Measurements from ENCODE around the gene KRT9.
"Not testable (repeated sequence)": the region's sequence is repeated elsewhere in the genome, so short reads cannot be mapped to it uniquely, and the experiment has no call there.

The KRT9 gene

GRCh38 chr17:41610965-41611640, 39.2 kb upstream of the KRT9 start:
- TF ChIP-seq CTCF (IDR thresholded peaks at IDR 0.05; ENCODE audit: borderline replicate concordance, control extremely low read depth, extremely low read depth, insufficient read depth, missing control alignments): no peak
- in situ Hi-C loops (cut with MboI; ENCODE audit: low sequenced_read_pairs, unreplicated experiment): no loop called here
- no peak for DNase-seq (ENCODE audit: low spot score)

GRCh38 chr17:41610061-41610517, 38.2 kb upstream of the KRT9 start:
- in situ Hi-C loops (cut with MboI; ENCODE audit: low sequenced_read_pairs, unreplicated experiment); DNase-seq (ENCODE audit: low spot score): not testable (repeated sequence)

- DNase-seq (ENCODE audit: low spot score); in situ Hi-C loops (cut with MboI; ENCODE audit: low sequenced_read_pairs, unreplicated experiment): not testable (repeated sequence)
These were observed 35.1 kb upstream of the KRT9 start for GRCh38 chr17:41606930-41607329.

- in situ Hi-C loops (cut with MboI; ENCODE audit: low sequenced_read_pairs, unreplicated experiment): no loop called here
- TF ChIP-seq CTCF (IDR thresholded peaks at IDR 0.05; ENCODE audit: borderline replicate concordance, control extremely low read depth, extremely low read depth, insufficient read depth, missing control alignments): no peak
- DNase-seq (ENCODE audit: low spot score): no peak
These were observed 30.7 kb upstream of the KRT9 start for GRCh38 chr17:41602524-41602923.

- no peak for TF ChIP-seq CTCF (IDR thresholded peaks at IDR 0.05; ENCODE audit: borderline replicate concordance, control extremely low read depth, extremely low read depth, insufficient read depth, missing control alignments)
- in situ Hi-C loops (cut with MboI; ENCODE audit: low sequenced_read_pairs, unreplicated experiment): no loop called here
- DNase-seq (ENCODE audit: low spot score): no peak
These were observed 28.5 kb upstream of the KRT9 start for GRCh38 chr17:41600318-41600717.

GRCh38 chr17:41599680-41600079, 27.8 kb upstream of the KRT9 start:
- TF ChIP-seq CTCF (IDR thresholded peaks at IDR 0.05; ENCODE audit: borderline replicate concordance, control extremely low read depth, extremely low read depth, insufficient read depth, missing control alignments): no peak
- no peak for DNase-seq (ENCODE audit: low spot score)
- in situ Hi-C loops (cut with MboI; ENCODE audit: low sequenced_read_pairs, unreplicated experiment): no loop called here

- no peak for TF ChIP-seq CTCF (IDR thresholded peaks at IDR 0.05; ENCODE audit: borderline replicate concordance, control extremely low read depth, extremely low read depth, insufficient read depth, missing control alignments)
- in situ Hi-C loops (cut with MboI; ENCODE audit: low sequenced_read_pairs, unreplicated experiment): no loop called here
- no peak for DNase-seq (ENCODE audit: low spot score)
These were observed 23.7 kb upstream of the KRT9 start for GRCh38 chr17:41595585-41595984.

Data from GM13976 (cell line).